ENCODE results near the gene CD86.
"Not testable (repeated sequence)": the region's sequence is repeated elsewhere in the genome, so short reads cannot be mapped to it uniquely, and the experiment has no call there.

Gene CD86

DNA sequence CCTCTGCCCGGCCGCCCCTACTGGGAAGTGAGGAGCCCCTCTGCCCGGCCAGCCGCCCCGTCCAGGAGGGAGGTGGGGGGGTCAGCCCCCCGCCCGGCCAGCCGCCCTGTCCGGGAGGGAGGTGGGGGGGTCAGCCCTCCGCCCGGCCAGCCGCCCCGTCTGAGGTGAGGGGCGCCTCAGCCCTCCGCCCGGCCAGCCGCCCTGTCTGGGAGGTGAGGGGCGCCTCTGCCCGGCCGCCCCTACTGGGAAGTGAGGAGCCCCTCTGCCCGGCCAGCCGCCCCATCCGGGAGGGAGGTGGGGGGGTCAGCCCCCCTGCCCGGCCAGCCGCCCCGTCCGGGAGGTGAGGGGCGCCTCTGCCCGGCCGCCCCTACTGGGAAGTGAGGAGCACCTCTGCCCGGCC lies 109.8 kb downstream of the CD86 start:
- not testable (repeated sequence) for DNase-seq

DNA sequence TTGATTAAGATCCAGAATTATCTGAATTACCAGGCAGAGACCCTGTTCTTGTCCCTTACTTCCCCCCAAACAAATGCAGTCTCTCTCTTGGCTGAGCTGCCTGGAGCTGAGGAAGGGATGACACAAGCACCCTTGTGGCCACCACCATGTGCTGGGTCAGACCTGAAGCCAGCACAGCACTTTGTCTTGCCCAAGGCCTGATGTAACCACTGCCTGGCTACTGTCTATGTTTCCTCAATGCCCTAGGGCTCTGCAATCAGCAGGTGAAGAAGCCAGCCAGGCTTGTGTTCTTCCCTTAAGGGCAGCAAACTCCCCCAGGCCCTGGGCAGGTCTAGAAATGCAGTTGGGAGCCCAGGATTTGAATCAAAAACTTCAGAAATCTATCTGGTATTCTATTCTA lies 112.5 kb downstream of the CD86 start:
- no peak for DNase-seq

- no peak for DNase-seq
Observed at GRCh38 chr3:122168044-122168443, 112.9 kb downstream of the CD86 start.

DNA sequence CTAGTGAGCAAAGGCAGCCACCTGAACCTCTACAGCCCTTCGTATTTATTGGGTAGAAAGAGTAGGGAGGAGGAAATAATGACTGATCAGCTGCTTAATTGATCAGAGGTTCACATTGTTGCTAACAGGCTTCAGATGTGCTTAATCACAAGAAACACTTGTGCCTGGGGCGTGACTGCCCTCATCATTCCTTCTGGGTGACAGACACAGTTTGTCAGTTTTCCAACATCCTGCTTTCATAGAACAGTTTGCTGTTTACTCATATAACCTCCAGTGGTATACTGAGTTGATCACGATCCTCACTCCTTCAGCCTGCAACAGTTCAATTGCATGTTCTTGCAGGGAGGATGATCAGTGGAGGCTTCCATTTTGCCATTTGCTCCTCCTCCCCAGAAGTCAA lies 114.7 kb downstream of the CD86 start:
- DNase-seq = no peak

Measured in NCI-H146 (cell line).